ENCODE results near the gene LYPD8. TPM values are rescaled to one million over a fixed set of nuclear protein-coding genes. Genes with fewer than 3 reads are reported as not detected.
A peak's percentile ranks its signal among the peaks of the same experiment; 100 is the strongest.
"Not testable (repeated sequence)": the region's sequence is repeated elsewhere in the genome, so short reads cannot be mapped to it uniquely, and the experiment has no call there.

The LYPD8 gene, protein sequence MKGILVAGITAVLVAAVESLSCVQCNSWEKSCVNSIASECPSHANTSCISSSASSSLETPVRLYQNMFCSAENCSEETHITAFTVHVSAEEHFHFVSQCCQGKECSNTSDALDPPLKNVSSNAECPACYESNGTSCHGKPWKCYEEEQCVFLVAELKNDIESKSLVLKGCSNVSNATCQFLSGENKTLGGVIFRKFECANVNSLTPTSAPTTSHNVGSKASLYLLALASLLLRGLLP
- not detected for total RNA-seq
- polyA plus RNA-seq (2013, experiment 1 of 2): not detected
- polyA plus RNA-seq (2013, experiment 2 of 2): not detected
- long read RNA-seq, experiment 1: 0 reads
- long read RNA-seq, experiment 2: 0 reads
- long read RNA-seq, experiment 3: 0 reads
- long read RNA-seq, experiment 4: 0 reads

DNA sequence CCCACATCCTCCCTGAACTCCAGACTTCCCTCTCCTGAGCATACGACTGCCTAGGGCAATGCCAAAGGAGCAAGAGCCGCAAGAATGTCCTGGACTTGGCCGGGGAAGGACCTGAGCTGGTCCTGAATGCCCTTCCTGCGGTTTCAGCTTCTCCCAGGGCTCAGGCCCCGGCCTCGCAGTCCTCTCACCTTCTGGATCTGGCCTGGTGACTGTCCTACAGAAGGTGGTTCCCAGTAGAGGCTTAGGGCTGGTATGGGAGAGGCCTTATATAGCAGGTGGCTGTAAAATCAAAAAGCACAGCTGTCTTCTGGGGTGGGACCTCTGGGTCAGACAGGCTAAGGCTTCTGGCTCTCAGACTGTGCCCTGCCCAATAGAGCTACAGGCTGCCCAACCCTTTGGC lies at the start of gene LYPD8:
TSS of gene LYPD8 (minus strand) at position 243 of the 400 bp plus-strand sequence. CDS start 4,678 bp downstream, outside the sequence.
- TF ChIP-seq, protein P1, sequence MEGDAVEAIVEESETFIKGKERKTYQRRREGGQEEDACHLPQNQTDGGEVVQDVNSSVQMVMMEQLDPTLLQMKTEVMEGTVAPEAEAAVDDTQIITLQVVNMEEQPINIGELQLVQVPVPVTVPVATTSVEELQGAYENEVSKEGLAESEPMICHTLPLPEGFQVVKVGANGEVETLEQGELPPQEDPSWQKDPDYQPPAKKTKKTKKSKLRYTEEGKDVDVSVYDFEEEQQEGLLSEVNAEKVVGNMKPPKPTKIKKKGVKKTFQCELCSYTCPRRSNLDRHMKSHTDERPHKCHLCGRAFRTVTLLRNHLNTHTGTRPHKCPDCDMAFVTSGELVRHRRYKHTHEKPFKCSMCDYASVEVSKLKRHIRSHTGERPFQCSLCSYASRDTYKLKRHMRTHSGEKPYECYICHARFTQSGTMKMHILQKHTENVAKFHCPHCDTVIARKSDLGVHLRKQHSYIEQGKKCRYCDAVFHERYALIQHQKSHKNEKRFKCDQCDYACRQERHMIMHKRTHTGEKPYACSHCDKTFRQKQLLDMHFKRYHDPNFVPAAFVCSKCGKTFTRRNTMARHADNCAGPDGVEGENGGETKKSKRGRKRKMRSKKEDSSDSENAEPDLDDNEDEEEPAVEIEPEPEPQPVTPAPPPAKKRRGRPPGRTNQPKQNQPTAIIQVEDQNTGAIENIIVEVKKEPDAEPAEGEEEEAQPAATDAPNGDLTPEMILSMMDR (conservative IDR thresholded peaks at IDR 0.05): no peak
- Histone ChIP-seq H3K27me3 (ENCODE audit: control insufficient read depth, insufficient read depth, low read length, poor library complexity, severe bottlenecking) (no peaks in the 10 kb centered on the region), H3K9me3 (ENCODE audit: control insufficient read depth, low read length) (peaks cover 85% of the 10 kb centered on the region), H3K4me3 (ENCODE audit: low read length) (peak within 1 kb of the TSS; percentile 69), H3K27ac (ENCODE audit: low read depth, low read length) (no peak within 1 kb of the TSS), H3K4me1 (ENCODE audit: control insufficient read depth, insufficient read depth, low read length) (no peaks in the 10 kb centered on the region), H3K9ac (ENCODE audit: extremely low read depth, low read length, poor library complexity, severe bottlenecking) (no peak within 1 kb of the TSS), H3K36me3 (ENCODE audit: control insufficient read depth, insufficient read depth, low read length) (no peaks in the 10 kb centered on the region)
- no peaks in the 10 kb centered on the region for H3K27me3 Mint-ChIP-seq (ENCODE audit: insufficient read depth)
- H3K36me3 Mint-ChIP-seq (ENCODE audit: low read depth): no peaks in the 10 kb centered on the region
- peaks cover 15% of the 10 kb centered on the region for H3K9me3 Mint-ChIP-seq
- H3K4me3 Mint-ChIP-seq: no peak within 1 kb of the TSS
- no peak for DNase-seq
- H3K4me1 Mint-ChIP-seq: no peaks in the 10 kb centered on the region
- no peak within 1 kb of the TSS for H3K27ac Mint-ChIP-seq
- 40 to 60% methylated on average over 1 to 6 of the region's 6 CpGs for WGBS, 2 experiments (ENCODE audit: insufficient coverage in 1 of 2, insufficient read length in 1 of 2)

- no peak overlapping the region for H3K27ac Mint-ChIP-seq
- H3K4me1 Mint-ChIP-seq: no peaks in the 10 kb centered on the region
- H3K27me3 Mint-ChIP-seq (ENCODE audit: insufficient read depth): peaks cover 2% of the 10 kb centered on the region
- peaks cover 43% of the 10 kb centered on the region for H3K9me3 Mint-ChIP-seq
- peaks cover 2% of the 10 kb centered on the region for H3K36me3 Mint-ChIP-seq (ENCODE audit: low read depth)
- Histone ChIP-seq H3K9me3 (ENCODE audit: control insufficient read depth, low read length) (peaks cover 14% of the 10 kb centered on the region), H3K4me1 (ENCODE audit: control insufficient read depth, insufficient read depth, low read length) (no peaks in the 10 kb centered on the region), H3K27ac (ENCODE audit: low read depth, low read length) (no peak overlapping the region), H3K9ac (ENCODE audit: extremely low read depth, low read length, poor library complexity, severe bottlenecking) (no peak overlapping the region), H3K36me3 (ENCODE audit: control insufficient read depth, insufficient read depth, low read length) (no peaks in the 10 kb centered on the region), H3K27me3 (ENCODE audit: control insufficient read depth, insufficient read depth, low read length, poor library complexity, severe bottlenecking) (no peaks in the 10 kb centered on the region), H3K4me3 (ENCODE audit: low read length) (no peak overlapping the region)
- TF ChIP-seq, protein P1 (conservative IDR thresholded peaks at IDR 0.05): no peak
- DNase-seq: peak; percentile 20
- H3K4me3 Mint-ChIP-seq: no peak overlapping the region
- WGBS, 2 experiments (ENCODE audit: insufficient coverage in 1 of 2, insufficient read length in 1 of 2): 82 to 84% methylated on average over 8 to 10 of the region's 10 CpGs
These were observed 49.5 kb upstream of the LYPD8 start for GRCh38 chr1:248804771-248805681.

DNA sequence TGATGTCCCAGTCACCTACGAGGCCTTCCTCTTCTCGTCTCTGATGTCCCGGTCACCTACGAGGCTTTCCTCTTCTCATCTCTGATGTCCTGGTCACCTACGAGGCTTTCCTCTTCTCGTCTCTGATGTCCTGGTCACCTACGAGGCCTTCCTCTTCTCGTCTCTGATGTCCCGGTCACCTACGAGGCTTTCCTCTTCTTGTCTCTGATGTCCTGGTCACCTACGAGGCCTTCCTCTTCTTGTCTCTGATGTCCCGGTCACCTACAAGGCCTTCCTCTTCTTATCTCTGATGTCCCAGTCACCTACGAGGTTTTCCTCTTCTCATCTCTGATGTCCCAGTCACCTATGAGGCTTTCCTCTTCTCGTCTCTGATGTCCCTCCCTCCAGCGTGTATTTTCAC lies 47.9 kb upstream of the LYPD8 start:
- not testable (repeated sequence) for H3K27ac Mint-ChIP-seq; H3K4me1 Mint-ChIP-seq; H3K4me3 Mint-ChIP-seq; H3K27me3 Mint-ChIP-seq (ENCODE audit: insufficient read depth); H3K36me3 ChIP-seq (ENCODE audit: control insufficient read depth, insufficient read depth, low read length); H3K27me3 ChIP-seq (ENCODE audit: control insufficient read depth, insufficient read depth, low read length, poor library complexity, severe bottlenecking); H3K9ac ChIP-seq (ENCODE audit: extremely low read depth, low read length, poor library complexity, severe bottlenecking); H3K4me1 ChIP-seq (ENCODE audit: control insufficient read depth, insufficient read depth, low read length); DNase-seq; H3K27ac ChIP-seq (ENCODE audit: low read depth, low read length); H3K36me3 Mint-ChIP-seq (ENCODE audit: low read depth); H3K4me3 ChIP-seq (ENCODE audit: low read length)
- peaks cover 55% of the 10 kb centered on the region for H3K9me3 Mint-ChIP-seq
- 84 to 85% methylated on average over 11 to 15 of the region's 15 CpGs for WGBS, 2 experiments (ENCODE audit: insufficient coverage in 1 of 2, insufficient read length in 1 of 2)
- H3K9me3 ChIP-seq (ENCODE audit: control insufficient read depth, low read length): peaks cover 25% of the 10 kb centered on the region

Data from endodermal cell (in vitro differentiated cells).